Measurements from ENCODE around the gene IQCN.

GRCh38 chr19:18230941-18231734 lies 43.1 kb downstream of the IQCN start:
- TF ChIP-seq CTCF (conservative IDR thresholded peaks at IDR 0.05) (no peak), ZFX (IDR thresholded peaks at IDR 0.05) (no peak)

All from C4-2B (cell line).